Peyer's patch (tissue), 4 donors: ENCODE data around the gene PPP2R2C. TPM values are rescaled to one million over a fixed set of nuclear protein-coding genes. Genes with fewer than 3 reads are reported as not detected.
A peak's percentile ranks its signal among the peaks of the same experiment; 100 is the strongest.

Experiments
- DNase-seq, 3 donors: peaks; one replicate each; pipeline ENCODE4 v3.0.0-alpha.2; 2017 to 2019
- H3K27ac ChIP-seq, 4 donors: fragments of 200-600 bp; sonication (generic); one replicate each; pipeline ENCODE4 v1.5.1; 2016 to 2019
- H3K27me3 ChIP-seq, 2 donors: fragments of 200-600 bp; sonication (generic); one replicate each; pipeline ENCODE4 v1.5.1; 2019
- H3K36me3 ChIP-seq, 3 donors: fragments of 200-600 bp; sonication (generic); one replicate each; pipeline ENCODE4 v1.5.1; 2016 to 2019
- H3K4me1 ChIP-seq, 4 donors: fragments of 200-600 bp; sonication (generic); one replicate each; pipeline ENCODE4 v1.5.1; 2016 to 2019
- H3K4me3 ChIP-seq, 4 donors: fragments of 200-600 bp; sonication (generic); 1 replicate in 3 of 4; 2 replicates in 1 of 4; pipeline ENCODE4 v1.5.1; 2016 to 2019; ENCODE audit warnings: mild to moderate bottlenecking in 1 of 4
- H3K9me3 ChIP-seq, 4 donors: fragments of 200-600 bp; sonication (generic); one replicate each; pipeline ENCODE4 v1.5.1; 2016 to 2019; ENCODE audit warnings: mild to moderate bottlenecking in 1 of 4
- CTCF ChIP-seq, 6 experiments: fragments of 450-650 bp in 4 of 6; fragments of 200-600 bp in 2 of 6; sonication (generic) in 1 of 6; IDR thresholded peaks; one replicate each; pipeline ENCODE4 v1.5.1; 2017 to 2019; ENCODE audit warnings: antibody characterized with exemption in 6 of 6, mild to moderate bottlenecking in 3 of 6, moderate library complexity in 1 of 6
- POLR2A ChIP-seq, 2 donors: fragments of 450-650 bp; IDR thresholded peaks; one replicate each; pipeline ENCODE4 v1.5.1; 2017; ENCODE audit warnings: antibody characterized with exemption in 2 of 2, mild to moderate bottlenecking in 2 of 2, moderate library complexity in 2 of 2
- total RNA-seq, 4 donors: library from RNA; depleted of rRNA; stranded (reverse); fragments of >200 nt; gene quantifications; one replicate each; pipeline ENCODE4 v1.1.0, GENCODE V29; 2016

The PPP2R2C gene
- total RNA-seq, 4 donors from 2014 or later = 0.27 to 4.1 TPM; not detected in 2

GRCh38 chr4:6466756-6467381 lies 5.5 kb downstream of the PPP2R2C start:
- no peak overlapping the region for H3K4me3 ChIP-seq
- H3K36me3 ChIP-seq = no peaks in the 10 kb centered on the region
- TF ChIP-seq CTCF (IDR thresholded peaks at IDR 0.05) (no peak), POLR2A (IDR thresholded peaks at IDR 0.05) (no peak)
- peaks cover 0 to 5% (median 0%) of the 10 kb centered on the region in 4 donors for H3K9me3 ChIP-seq
- DNase-seq = peak in 1 of 3 donors; percentile 11
- H3K27ac ChIP-seq = no peak overlapping the region
- H3K4me1 ChIP-seq = peaks cover 0 to 18% (median 0%) of the 10 kb centered on the region in 4 donors
- H3K27me3 ChIP-seq = peaks cover 0 to 10% of the 10 kb centered on the region in 2 donors

GRCh38 chr4:6465955-6466354 lies 6.5 kb downstream of the PPP2R2C start:
- peaks cover 0 to 2% of the 10 kb centered on the region in 2 donors for H3K27me3 ChIP-seq

GRCh38 chr4:6464842-6465588 lies 7.4 kb downstream of the PPP2R2C start:
- peaks cover 0 to 2% (median 0%) of the 10 kb centered on the region in 4 donors for H3K4me1 ChIP-seq
- H3K36me3 ChIP-seq = no peaks in the 10 kb centered on the region
- no peak overlapping the region for H3K27ac ChIP-seq
- H3K27me3 ChIP-seq = no peaks in the 10 kb centered on the region
- no peak for DNase-seq
- no peak for TF ChIP-seq POLR2A (IDR thresholded peaks at IDR 0.05)
- H3K4me3 ChIP-seq = no peak overlapping the region
- no peaks in the 10 kb centered on the region for H3K9me3 ChIP-seq

More at GRCh38 chr4:6465955-6466354, 6.5 kb downstream of the PPP2R2C start:
- TF ChIP-seq CTCF (IDR thresholded peaks at IDR 0.05) (no peak), POLR2A (IDR thresholded peaks at IDR 0.05) (no peak)
- Histone ChIP-seq H3K9me3 (peaks cover 0 to 3% (median 0%) of the 10 kb centered on the region in 4 donors), H3K27ac (no peak overlapping the region), H3K4me1 (peaks cover 0 to 12% (median 0%) of the 10 kb centered on the region in 4 donors), H3K4me3 (no peak overlapping the region), H3K36me3 (no peaks in the 10 kb centered on the region)
- DNase-seq = no peak

- peak in 1 of 3 donors; percentile 21 for DNase-seq
- H3K4me3 ChIP-seq = no peak overlapping the region
- H3K36me3 ChIP-seq = no peaks in the 10 kb centered on the region
- H3K27ac ChIP-seq = no peak overlapping the region
- H3K27me3 ChIP-seq = no peaks in the 10 kb centered on the region
- no peaks in the 10 kb centered on the region for H3K4me1 ChIP-seq
- no peak for TF ChIP-seq CTCF (IDR thresholded peaks at IDR 0.05)
- no peak for TF ChIP-seq POLR2A (IDR thresholded peaks at IDR 0.05)
- H3K9me3 ChIP-seq = no peaks in the 10 kb centered on the region
Observed at GRCh38 chr4:6463311-6464289, 8.8 kb downstream of the PPP2R2C start.

GRCh38 chr4:6461301-6462165 lies 10.9 kb downstream of the PPP2R2C start:
- Histone ChIP-seq H3K9me3 (no peaks in the 10 kb centered on the region), H3K27ac (no peak overlapping the region), H3K4me3 (no peak overlapping the region), H3K27me3 (no peaks in the 10 kb centered on the region), H3K4me1 (no peaks in the 10 kb centered on the region), H3K36me3 (no peaks in the 10 kb centered on the region)
- DNase-seq = peak in 1 of 3 donors; percentile 13
- no peak for TF ChIP-seq POLR2A (IDR thresholded peaks at IDR 0.05)
- TF ChIP-seq CTCF (IDR thresholded peaks at IDR 0.05) = no peak
